Suprapubic skin (tissue), 4 donors: ENCODE data around the gene PTPRM. TPM values are rescaled to one million over a fixed set of nuclear protein-coding genes. Genes with fewer than 3 reads are reported as not detected.

Source experiments
- DNase-seq, 2 donors: peaks; one replicate each; pipeline ENCODE4 v3.0.0-alpha.2; 2019; ENCODE audit warnings: low spot score in 2 of 2
- H3K27ac ChIP-seq: fragments of 200-600 bp; sonication (generic); one replicate; pipeline ENCODE4 v1.5.1; 2019
- H3K27me3 ChIP-seq: fragments of 200-600 bp; sonication (generic); one replicate; pipeline ENCODE4 v1.5.1; 2019
- H3K36me3 ChIP-seq: fragments of 200-600 bp; sonication (generic); one replicate; pipeline ENCODE4 v1.5.1; 2019
- H3K4me1 ChIP-seq: fragments of 200-600 bp; sonication (generic); one replicate; pipeline ENCODE4 v1.5.1; 2019
- H3K4me3 ChIP-seq: fragments of 200-600 bp; sonication (generic); one replicate; pipeline ENCODE4 v1.5.1; 2019; ENCODE audit warnings: mild to moderate bottlenecking
- H3K9me3 ChIP-seq: fragments of 200-600 bp; sonication (generic); one replicate; pipeline ENCODE4 v1.5.1; 2019
- CTCF ChIP-seq, 2 donors: fragments of 200-600 bp in 1 of 2; fragments of 450-650 bp in 1 of 2; sonication (generic) in 1 of 2; IDR thresholded peaks; one replicate each; pipeline ENCODE4 v1.5.1; 2016 to 2019; ENCODE audit warnings: antibody characterized with exemption in 2 of 2, mild to moderate bottlenecking in 1 of 2, moderate library complexity in 1 of 2
- EP300 ChIP-seq: sonication (generic); formaldehyde crosslinking; IDR thresholded peaks from one replicate; pipeline ENCODE4 v1.6.1; 2017; ENCODE audit warnings: antibody characterized with exemption
- POLR2A ChIP-seq, 2 donors: fragments of 450-650 bp; IDR thresholded peaks; one replicate each; pipeline ENCODE4 v1.6.1; 2017; ENCODE audit warnings: antibody characterized with exemption in 2 of 2, mild to moderate bottlenecking in 2 of 2, moderate library complexity in 2 of 2
- POLR2AphosphoS5 ChIP-seq, 3 donors: sonication (generic); formaldehyde crosslinking; IDR thresholded peaks; one replicate each; pipeline ENCODE4 v1.6.1; 2017; ENCODE audit warnings: antibody characterized with exemption in 3 of 3
- WGBS: methylation state at CpG from one replicate; pipeline ENCODE4 v1.1.5; 2018; 5-methylcytosine and 5-hydroxymethylcytosine counted together
- total RNA-seq, 4 donors: library from RNA; depleted of rRNA; stranded (reverse); fragments of >200 nt; gene quantifications; one replicate each; pipeline ENCODE4 v1.1.0, GENCODE V29; 2016

PTPRM gene
- total RNA-seq, 4 donors from 2014 or later: 19.8 to 73.7 (median 40.0) TPM

GRCh38 chr18:8358033-8358765 lies 791.1 kb downstream of the PTPRM start:
- no peaks in the 10 kb centered on the region for H3K9me3 ChIP-seq
- DNase-seq: no peak
- H3K36me3 ChIP-seq: no peaks in the 10 kb centered on the region
- no peak overlapping the region for H3K27ac ChIP-seq
- 84% methylated on average over 6 of the region's 6 CpGs for WGBS
- no peak overlapping the region for H3K4me3 ChIP-seq
- TF ChIP-seq EP300: no peak
- TF ChIP-seq POLR2A (IDR thresholded peaks at IDR 0.05): no peak
- no peak for TF ChIP-seq CTCF (IDR thresholded peaks at IDR 0.05)
- TF ChIP-seq POLR2AphosphoS5 (IDR thresholded peaks at IDR 0.05): no peak
- H3K4me1 ChIP-seq: no peaks in the 10 kb centered on the region
- H3K27me3 ChIP-seq: no peaks in the 10 kb centered on the region

GRCh38 chr18:8359076-8359475 lies 792.0 kb downstream of the PTPRM start:
- Histone ChIP-seq H3K27ac (no peak overlapping the region), H3K4me1 (no peaks in the 10 kb centered on the region), H3K27me3 (no peaks in the 10 kb centered on the region), H3K9me3 (no peaks in the 10 kb centered on the region), H3K36me3 (no peaks in the 10 kb centered on the region), H3K4me3 (no peak overlapping the region)
- WGBS: 82% methylated on average over 6 of the region's 6 CpGs
- TF ChIP-seq CTCF (IDR thresholded peaks at IDR 0.05) (no peak), POLR2AphosphoS5 (IDR thresholded peaks at IDR 0.05) (no peak), POLR2A (IDR thresholded peaks at IDR 0.05) (no peak), EP300 (no peak)
- DNase-seq: no peak

GRCh38 chr18:8359481-8359880 lies 792.4 kb downstream of the PTPRM start:
- 96% methylated on average over 8 of the region's 8 CpGs for WGBS
- no peaks in the 10 kb centered on the region for H3K4me1 ChIP-seq
- no peaks in the 10 kb centered on the region for H3K9me3 ChIP-seq
- no peak overlapping the region for H3K27ac ChIP-seq
- H3K27me3 ChIP-seq: no peaks in the 10 kb centered on the region
- TF ChIP-seq CTCF (IDR thresholded peaks at IDR 0.05) (no peak), POLR2AphosphoS5 (IDR thresholded peaks at IDR 0.05) (no peak), EP300 (no peak), POLR2A (IDR thresholded peaks at IDR 0.05) (no peak)
- H3K36me3 ChIP-seq: no peaks in the 10 kb centered on the region
- no peak overlapping the region for H3K4me3 ChIP-seq
- no peak for DNase-seq

- H3K4me1 ChIP-seq: peaks cover 4% of the 10 kb centered on the region
- H3K27me3 ChIP-seq: peaks cover 2% of the 10 kb centered on the region
- H3K9me3 ChIP-seq: no peaks in the 10 kb centered on the region
- H3K27ac ChIP-seq: no peak overlapping the region
- H3K4me3 ChIP-seq: no peak overlapping the region
- 95% methylated on average over 5 of the region's 5 CpGs for whole genome bisulfite sequencing
- DNase-seq: no peak
- no peak for TF ChIP-seq POLR2AphosphoS5 (IDR thresholded peaks at IDR 0.05)
- H3K36me3 ChIP-seq: no peaks in the 10 kb centered on the region
Measured at GRCh38 chr18:8361941-8362471, 794.9 kb downstream of the PTPRM start.

DNA sequence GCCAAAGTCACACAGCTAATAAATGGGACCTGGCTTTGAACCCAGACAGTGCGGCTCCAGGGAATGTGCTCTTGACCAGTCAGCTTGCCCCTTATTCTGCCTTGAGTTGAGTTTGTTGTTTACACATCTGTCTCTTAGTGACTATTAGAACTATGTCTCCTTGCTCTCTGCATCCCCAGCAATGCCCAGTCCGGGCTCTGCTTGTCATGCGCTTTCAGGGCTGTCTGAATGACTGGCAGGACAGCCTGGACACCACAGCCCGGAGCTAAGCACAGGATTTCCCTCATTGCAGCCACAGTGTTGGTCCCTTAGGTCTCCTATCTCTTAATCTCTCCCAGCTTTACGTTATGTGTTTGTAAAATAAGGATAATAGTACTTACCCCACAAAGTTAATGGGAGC lies 795.7 kb downstream of the PTPRM start:
- no peak overlapping the region for H3K27ac ChIP-seq
- H3K4me3 ChIP-seq: no peak overlapping the region
- WGBS: 89% methylated on average over 5 of the region's 5 CpGs
- TF ChIP-seq CTCF (IDR thresholded peaks at IDR 0.05): no peak
- TF ChIP-seq POLR2A (IDR thresholded peaks at IDR 0.05): no peak
- no peak for TF ChIP-seq POLR2AphosphoS5 (IDR thresholded peaks at IDR 0.05)
- TF ChIP-seq EP300: no peak
- DNase-seq: no peak
- H3K9me3 ChIP-seq: no peaks in the 10 kb centered on the region
- peaks cover 10% of the 10 kb centered on the region for H3K4me1 ChIP-seq
- H3K27me3 ChIP-seq: peaks cover 5% of the 10 kb centered on the region
- H3K36me3 ChIP-seq: no peaks in the 10 kb centered on the region
